ENCODE measurements around the gene RECQL5.

DNA sequence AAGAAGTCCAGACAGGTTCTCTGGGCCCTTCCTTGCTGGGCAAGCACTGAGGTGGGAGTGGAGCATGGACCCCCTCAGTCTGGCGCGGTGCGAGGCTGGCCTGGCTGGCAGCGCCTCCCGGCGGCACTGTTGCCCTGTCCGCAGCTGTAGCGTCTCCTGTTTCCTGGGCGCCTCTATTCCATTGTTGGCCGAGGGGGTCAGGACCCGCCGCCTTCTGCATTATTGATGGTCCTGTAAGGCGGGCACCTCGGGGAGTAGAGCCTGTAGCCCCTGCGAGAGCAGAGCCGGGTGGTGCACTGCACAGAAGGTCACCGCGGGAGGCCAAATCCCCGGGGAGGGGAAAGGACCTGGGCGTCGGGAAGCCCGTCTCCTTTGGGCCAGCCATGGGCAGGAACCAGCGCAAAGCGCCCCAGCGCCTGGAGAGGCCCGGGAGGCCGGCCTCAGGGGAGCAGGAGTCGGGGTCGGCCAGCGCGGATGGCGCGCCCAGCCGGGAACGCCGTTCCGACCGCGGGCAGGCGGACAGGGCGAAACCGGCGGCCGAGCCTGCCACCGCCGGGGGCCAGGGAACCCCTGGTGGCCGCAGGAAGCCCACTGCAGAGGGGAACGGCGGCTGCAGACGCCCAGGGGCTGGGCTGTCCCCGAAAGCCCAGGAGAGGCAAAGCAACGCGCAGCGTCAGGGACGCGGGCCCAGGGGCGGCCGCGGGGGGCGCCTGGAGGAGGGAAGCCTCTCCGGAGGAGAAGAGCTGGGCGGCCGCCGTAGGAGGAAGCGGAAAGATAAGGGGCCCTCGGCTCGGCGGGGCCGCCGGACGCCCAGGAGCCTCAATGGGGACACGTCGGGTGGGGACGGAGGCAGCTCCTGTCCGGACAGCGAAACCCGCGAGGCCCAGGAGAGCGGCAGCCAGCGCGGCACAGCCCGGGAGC is 79.0 kb downstream of the RECQL5 start, which contains the start of gene MYO15B:
- TF ChIP-seq POLR2A (IDR thresholded peaks at IDR 0.05; ENCODE audit: low read depth, low read length): no peak
- no peak for TF ChIP-seq TAF1 (IDR thresholded peaks at IDR 0.05; ENCODE audit: borderline replicate concordance, low read depth, low read length)
- TF ChIP-seq POLR2AphosphoS5 (IDR thresholded peaks at IDR 0.05; ENCODE audit: low read depth, low read length): no peak

Data from GM12892 (cell line).